Measurements from ENCODE around the gene PLPPR1. TPM values are rescaled to one million over a fixed set of nuclear protein-coding genes. Genes with fewer than 3 reads are reported as not detected.

Gene PLPPR1
- total RNA-seq, 1 donor from 2014 or later, result not detected

GRCh38 chr9:101191723-101192122 is 163.2 kb downstream of the PLPPR1 start:
- no peaks in the 10 kb centered on the region for H3K27me3 ChIP-seq
- H3K4me1 ChIP-seq, result no peaks in the 10 kb centered on the region
- TF ChIP-seq CTCF (IDR thresholded peaks at IDR 0.05) (no peak), POLR2AphosphoS5 (IDR thresholded peaks at IDR 0.05; ENCODE audit: insufficient read depth in 1 of 2, low read depth in 1 of 2) (no peak), POLR2A (IDR thresholded peaks at IDR 0.05) (no peak)
- no peak overlapping the region for H3K27ac ChIP-seq
- no peaks in the 10 kb centered on the region for H3K36me3 ChIP-seq
- DNase-seq (ENCODE audit: extremely low spot score in 2 of 2), result no peak
- H3K9me3 ChIP-seq, result no peaks in the 10 kb centered on the region
- no peak overlapping the region for H3K4me3 ChIP-seq
- intact Hi-C loops (cut with DNase I), result no loop called here

GRCh38 chr9:101197026-101197425 is 168.5 kb downstream of the PLPPR1 start:
- no peaks in the 10 kb centered on the region for H3K36me3 ChIP-seq
- intact Hi-C loops (cut with DNase I), result no loop called here
- no peaks in the 10 kb centered on the region for H3K4me1 ChIP-seq
- DNase-seq (ENCODE audit: extremely low spot score in 2 of 2), result no peak
- no peak overlapping the region for H3K27ac ChIP-seq
- H3K4me3 ChIP-seq, result no peak overlapping the region
- TF ChIP-seq POLR2A (IDR thresholded peaks at IDR 0.05), result no peak
- TF ChIP-seq CTCF (IDR thresholded peaks at IDR 0.05), result no peak
- TF ChIP-seq POLR2AphosphoS5 (IDR thresholded peaks at IDR 0.05; ENCODE audit: insufficient read depth in 1 of 2, low read depth in 1 of 2), result no peak
- no peaks in the 10 kb centered on the region for H3K9me3 ChIP-seq
- no peaks in the 10 kb centered on the region for H3K27me3 ChIP-seq

- H3K36me3 ChIP-seq, result no peaks in the 10 kb centered on the region
- H3K4me3 ChIP-seq, result no peak overlapping the region
- TF ChIP-seq CTCF (IDR thresholded peaks at IDR 0.05), result no peak
- no peak for TF ChIP-seq POLR2AphosphoS5 (IDR thresholded peaks at IDR 0.05; ENCODE audit: insufficient read depth in 1 of 2, low read depth in 1 of 2)
- no peak for TF ChIP-seq POLR2A (IDR thresholded peaks at IDR 0.05)
- no peaks in the 10 kb centered on the region for H3K27me3 ChIP-seq
- no peaks in the 10 kb centered on the region for H3K9me3 ChIP-seq
- intact Hi-C loops (cut with DNase I), result no loop called here
- no peak overlapping the region for H3K27ac ChIP-seq
- no peaks in the 10 kb centered on the region for H3K4me1 ChIP-seq
- DNase-seq (ENCODE audit: extremely low spot score in 2 of 2), result no peak
These were observed 172.3 kb downstream of the PLPPR1 start for GRCh38 chr9:101200852-101201251.

GRCh38 chr9:101201630-101202029 is 173.1 kb downstream of the PLPPR1 start:
- no peaks in the 10 kb centered on the region for H3K4me1 ChIP-seq
- DNase-seq (ENCODE audit: extremely low spot score in 2 of 2), result no peak
- TF ChIP-seq POLR2A (IDR thresholded peaks at IDR 0.05) (no peak), POLR2AphosphoS5 (IDR thresholded peaks at IDR 0.05; ENCODE audit: insufficient read depth in 1 of 2, low read depth in 1 of 2) (no peak), CTCF (IDR thresholded peaks at IDR 0.05) (no peak)
- H3K9me3 ChIP-seq, result no peaks in the 10 kb centered on the region
- no peaks in the 10 kb centered on the region for H3K36me3 ChIP-seq
- H3K27ac ChIP-seq, result no peak overlapping the region
- no peaks in the 10 kb centered on the region for H3K27me3 ChIP-seq
- no peak overlapping the region for H3K4me3 ChIP-seq
- intact Hi-C loops (cut with DNase I), result no loop called here

- Histone ChIP-seq H3K27ac (no peak overlapping the region), H3K36me3 (no peaks in the 10 kb centered on the region), H3K4me3 (no peak overlapping the region), H3K9me3 (no peaks in the 10 kb centered on the region), H3K4me1 (no peaks in the 10 kb centered on the region), H3K27me3 (no peaks in the 10 kb centered on the region)
- DNase-seq (ENCODE audit: extremely low spot score in 2 of 2), result no peak
- no peak for TF ChIP-seq POLR2A (IDR thresholded peaks at IDR 0.05)
- intact Hi-C loops (cut with DNase I), result no loop called here
These were observed 181.1 kb downstream of the PLPPR1 start for GRCh38 chr9:101209670-101210069.

GRCh38 chr9:101212661-101213060 is 184.1 kb downstream of the PLPPR1 start:
- no peaks in the 10 kb centered on the region for H3K9me3 ChIP-seq
- DNase-seq (ENCODE audit: extremely low spot score in 2 of 2), result no peak
- H3K4me3 ChIP-seq, result no peak overlapping the region
- H3K27me3 ChIP-seq, result no peaks in the 10 kb centered on the region
- no peak overlapping the region for H3K27ac ChIP-seq
- no peaks in the 10 kb centered on the region for H3K36me3 ChIP-seq
- intact Hi-C loops (cut with DNase I), result no loop called here
- H3K4me1 ChIP-seq, result no peaks in the 10 kb centered on the region
- TF ChIP-seq POLR2AphosphoS5 (IDR thresholded peaks at IDR 0.05; ENCODE audit: insufficient read depth in 1 of 2, low read depth in 1 of 2), result no peak
- no peak for TF ChIP-seq CTCF (IDR thresholded peaks at IDR 0.05)
- TF ChIP-seq POLR2A (IDR thresholded peaks at IDR 0.05), result no peak
